Suprapubic skin (tissue), 4 donors: ENCODE data around the gene SCAPER. TPM values are rescaled to one million over a fixed set of nuclear protein-coding genes. Genes with fewer than 3 reads are reported as not detected.

Experiments used
- total RNA-seq, 4 donors: library from RNA; depleted of rRNA; stranded (reverse); fragments of >200 nt; gene quantifications; one replicate each; pipeline ENCODE4 v1.1.0, GENCODE V29; 2016

Gene SCAPER
- total RNA-seq, 4 donors from 2014 or later, result 26.3 to 61.4 (median 37.3) TPM

Other genes with a start within 250 kb of the SCAPER start
- gene RCN2, start 26.4 kb upstream of the SCAPER start, total RNA-seq, result 10 to 100 TPM; 18.3 to 33.1 (median 23.6) TPM
- gene PSTPIP1, start 89.8 kb upstream of the SCAPER start, total RNA-seq, result 1 to 10 TPM; 1.9 to 5.9 (median 2.6) TPM
- 100 to 1,000 TPM in 2 of 4 donors, 10 to 100 TPM in 2; 34.0 to 115 (median 93.0) TPM for gene TSPAN3, start 165.8 kb upstream of the SCAPER start, total RNA-seq